Neuronal stem cell (in vitro differentiated cells): Measurements from ENCODE around the gene SPIN1.

ENCODE experiments used
- DNase-seq: peaks from one replicate; pipeline ENCODE4 v3.0.0-alpha.2; 2013; ENCODE audit warnings: low spot score
- H2AFZ ChIP-seq: one replicate; pipeline ENCODE4 v1.6.1; 2013; ENCODE audit warnings: mild to moderate bottlenecking, low read length, inconsistent platforms
- H2AK5ac ChIP-seq: 2 replicates; pipeline ENCODE4 v1.6.1; 2013; ENCODE audit warnings: low read depth, mild to moderate bottlenecking, inconsistent platforms, low read length, moderate library complexity, mixed read lengths
- H2BK120ac ChIP-seq: 2 replicates; pipeline ENCODE4 v1.6.1; 2013; ENCODE audit warnings: low read depth, mild to moderate bottlenecking, inconsistent platforms, low read length, moderate library complexity, mixed read lengths
- H2BK12ac ChIP-seq: one replicate; pipeline ENCODE4 v1.6.1; 2013; ENCODE audit warnings: low read length, inconsistent platforms
- H2BK15ac ChIP-seq: 2 replicates; pipeline ENCODE4 v1.6.1; 2013; ENCODE audit warnings: mild to moderate bottlenecking, low read length, inconsistent platforms, mixed read lengths
- H2BK5ac ChIP-seq: one replicate; pipeline ENCODE4 v1.6.1; 2013; ENCODE audit warnings: inconsistent platforms, mild to moderate bottlenecking, low read length, moderate library complexity
- H3K14ac ChIP-seq: one replicate; pipeline ENCODE4 v1.6.1; 2013; ENCODE audit warnings: low read length, inconsistent platforms
- H3K18ac ChIP-seq: 2 replicates; pipeline ENCODE4 v1.6.1; 2013; ENCODE audit warnings: low read length, inconsistent platforms
- H3K23ac ChIP-seq: 2 replicates; pipeline ENCODE4 v1.6.1; 2013; ENCODE audit warnings: low read depth, mild to moderate bottlenecking, mixed read lengths, low read length, inconsistent platforms; ENCODE audit not compliant: poor library complexity
- H3K27ac ChIP-seq: replicated peaks from 3 replicates; pipeline ENCODE4 v1.5.1; 2013; ENCODE audit warnings: low read length, inconsistent platforms
- H3K27me3 ChIP-seq, 3 experiments: 2 replicates each; pipeline ENCODE4 v1.6.1; 2013; ENCODE audit warnings: low read length in 3 of 3, mild to moderate bottlenecking in 2 of 3, inconsistent platforms in 1 of 3, low read depth in 1 of 3, mixed read lengths in 1 of 3, moderate library complexity in 1 of 3; ENCODE audit not compliant: control insufficient read depth in 3 of 3, insufficient read depth in 3 of 3
- H3K36me3 ChIP-seq, 2 donors: replicated peaks in 1 of 2; 2 replicates each; pipeline ENCODE4 v1.6.1; 2013; ENCODE audit warnings: low read length in 2 of 2; ENCODE audit not compliant: control insufficient read depth in 2 of 2, insufficient read depth in 2 of 2
- H3K4ac ChIP-seq: 2 replicates; pipeline ENCODE4 v1.6.1; 2013; ENCODE audit warnings: inconsistent platforms, mild to moderate bottlenecking, low read length, moderate library complexity
- H3K4me1 ChIP-seq, 2 donors: 1 replicate in 1 of 2; 2 replicates in 1 of 2; pipeline ENCODE4 v1.6.1; 2013; ENCODE audit warnings: low read length in 2 of 2, low read depth in 1 of 2; ENCODE audit not compliant: control insufficient read depth in 2 of 2, insufficient read depth in 1 of 2
- H3K4me2 ChIP-seq: one replicate; pipeline ENCODE4 v1.6.1; 2013; ENCODE audit warnings: mild to moderate bottlenecking, low read length, inconsistent platforms; ENCODE audit not compliant: insufficient read depth, poor library complexity, severe bottlenecking
- H3K4me3 ChIP-seq, 2 donors: 2 replicates each; pipeline ENCODE4 v1.5.1; 2013; ENCODE audit warnings: low read length in 2 of 2, mild to moderate bottlenecking in 2 of 2, inconsistent platforms in 1 of 2, moderate library complexity in 1 of 2
- H3K79me1 ChIP-seq: one replicate; pipeline ENCODE4 v1.6.1; 2013; ENCODE audit warnings: low read depth, mild to moderate bottlenecking, inconsistent platforms, low read length, moderate library complexity
- H3K9ac ChIP-seq: one replicate; pipeline ENCODE4 v1.6.1; 2013; ENCODE audit warnings: mild to moderate bottlenecking, low read depth, low read length, inconsistent platforms; ENCODE audit not compliant: poor library complexity
- H3K9me3 ChIP-seq, 2 donors: replicated peaks in 1 of 2; 2 replicates each; pipeline versions ENCODE3 to v1.6.1; 2013; ENCODE audit warnings: low read length in 2 of 2, mild to moderate bottlenecking in 2 of 2, inconsistent platforms in 1 of 2, low read depth in 1 of 2, mixed read lengths in 1 of 2, moderate library complexity in 1 of 2; ENCODE audit not compliant: control insufficient read depth in 2 of 2, insufficient read depth in 1 of 2
- H4K8ac ChIP-seq: one replicate; pipeline ENCODE4 v1.6.1; 2013; ENCODE audit warnings: low read depth, mild to moderate bottlenecking, inconsistent platforms, low read length, moderate library complexity
- H4K91ac ChIP-seq: one replicate; pipeline ENCODE4 v1.6.1; 2013; ENCODE audit warnings: low read length, low read depth, mild to moderate bottlenecking, inconsistent platforms; ENCODE audit not compliant: poor library complexity
- WGBS, 2 donors: extraction: QIAGEN DNeasy Blood & Tissue Kit; methylation state at CpG; one replicate each; pipeline ENCODE4 v1.1.7; 2013; ENCODE audit warnings: missing lambda C conversion rate in 2 of 2, mixed read lengths in 1 of 2; ENCODE audit not compliant: insufficient read length in 2 of 2, insufficient replicate concordance in 1 of 2; ENCODE audit errors: extremely low coverage in 2 of 2; 5-methylcytosine and 5-hydroxymethylcytosine counted together

SPIN1 gene

DNA sequence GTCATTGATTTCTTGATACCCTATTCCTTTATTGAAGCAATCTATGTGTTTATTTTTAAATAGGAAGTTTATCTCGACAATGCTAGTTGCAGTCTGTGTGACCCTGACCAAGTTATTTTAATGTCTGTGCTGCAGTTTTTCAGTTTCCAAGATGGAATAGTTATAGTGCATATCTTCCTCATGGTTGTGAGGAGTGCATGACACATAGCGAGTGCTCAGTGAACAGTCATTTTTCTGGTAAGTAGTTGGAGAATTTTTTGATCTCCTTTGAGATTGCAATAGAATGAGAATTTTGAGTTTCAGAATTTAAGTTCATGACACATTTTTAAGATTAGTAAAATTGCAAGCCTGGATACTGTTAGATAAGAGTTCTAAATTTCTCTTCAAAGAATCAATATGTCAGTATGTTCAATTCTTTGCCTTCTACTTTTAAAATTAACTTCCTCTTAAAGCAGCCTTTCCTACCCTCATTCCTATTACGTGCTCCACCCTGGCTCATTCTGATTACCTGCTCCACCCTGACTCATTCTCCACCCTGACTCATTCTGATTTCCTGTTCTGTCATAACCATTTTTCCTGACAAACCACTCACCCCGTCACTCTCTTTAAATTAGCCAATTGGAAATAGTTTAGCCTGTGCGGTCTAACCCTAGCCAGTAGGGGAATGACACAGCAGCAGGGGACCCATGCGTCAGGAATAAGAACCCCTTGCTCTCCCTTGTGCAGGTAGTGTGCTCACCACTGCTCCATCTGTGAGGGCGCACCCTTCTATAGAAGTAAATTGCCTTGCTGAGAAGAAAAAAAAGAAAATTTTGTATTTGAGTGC, 30.7 kb downstream of the SPIN1 start:
- WGBS, 2 donors: no CpG with 5 or more reads among the region's 7 CpGs
- Histone ChIP-seq H3K36me3 (peaks cover 7 to 78% of the 10 kb centered on the region in 2 donors), H4K91ac (no peak overlapping the region), H3K79me1 (peaks cover 7% of the 10 kb centered on the region), H2BK120ac (no peak overlapping the region), H3K23ac (no peak overlapping the region), H2BK5ac (no peak overlapping the region), H3K27ac (no peak overlapping the region), H3K4me3 (no peak overlapping the region), H3K4me2 (no peak overlapping the region), H3K14ac (no peak overlapping the region), H3K9me3 (peaks cover 16 to 71% of the 10 kb centered on the region in 2 donors), H3K4ac (no peak overlapping the region), H2AFZ (no peak overlapping the region), H4K8ac (no peak overlapping the region), H3K18ac (no peak overlapping the region), H2BK12ac (no peak overlapping the region), H2AK5ac (no peak overlapping the region), H3K4me1 (no peaks in the 10 kb centered on the region), H3K9ac (no peak overlapping the region), H2BK15ac (no peak overlapping the region), H3K27me3 (no peaks in the 10 kb centered on the region)
- DNase-seq: no peak

DNA sequence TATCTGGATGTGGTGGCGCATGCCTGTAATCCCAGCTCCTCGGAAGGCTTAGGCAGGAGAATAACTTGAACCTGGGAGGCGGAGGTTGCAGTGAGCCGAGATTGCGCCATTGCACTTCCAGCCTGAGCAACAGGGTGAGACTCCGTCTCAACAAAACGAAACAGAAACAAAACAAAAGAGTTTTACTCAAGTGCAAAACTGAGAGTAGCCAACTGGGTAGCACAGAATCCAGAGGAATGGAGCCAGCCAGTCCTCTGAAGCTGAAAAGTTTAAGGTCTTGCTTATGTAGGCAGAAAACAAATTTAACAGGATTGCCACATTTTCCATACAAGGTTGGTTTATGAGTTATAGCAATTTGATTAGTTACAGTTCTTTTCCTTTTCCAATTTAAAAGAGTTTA, 32.0 kb downstream of the SPIN1 start:
- peaks cover 5 to 77% of the 10 kb centered on the region in 2 donors for H3K36me3 ChIP-seq
- H3K18ac ChIP-seq: no peak overlapping the region
- no peak overlapping the region for H4K8ac ChIP-seq
- no peak overlapping the region for H3K4me2 ChIP-seq
- peaks cover 5% of the 10 kb centered on the region for H3K79me1 ChIP-seq
- H3K23ac ChIP-seq: no peak overlapping the region
- H2BK12ac ChIP-seq: no peak overlapping the region
- H2BK120ac ChIP-seq: no peak overlapping the region
- H2AFZ ChIP-seq: no peak overlapping the region
- no peak overlapping the region for H3K4me3 ChIP-seq
- no peak overlapping the region for H2BK15ac ChIP-seq
- peaks cover 0 to 2% of the 10 kb centered on the region in 2 donors for H3K4me1 ChIP-seq
- H3K27me3 ChIP-seq: no peaks in the 10 kb centered on the region
- H3K9ac ChIP-seq: no peak overlapping the region
- DNase-seq: no peak
- H3K27ac ChIP-seq: no peak overlapping the region
- H3K14ac ChIP-seq: no peak overlapping the region
- no peak overlapping the region for H4K91ac ChIP-seq
- H2BK5ac ChIP-seq: no peak overlapping the region
- H3K4ac ChIP-seq: no peak overlapping the region
- no CpG with 5 or more reads among the region's 7 CpGs for WGBS, 2 donors
- no peak overlapping the region for H2AK5ac ChIP-seq
- peaks cover 11 to 64% of the 10 kb centered on the region in 2 donors for H3K9me3 ChIP-seq

DNA sequence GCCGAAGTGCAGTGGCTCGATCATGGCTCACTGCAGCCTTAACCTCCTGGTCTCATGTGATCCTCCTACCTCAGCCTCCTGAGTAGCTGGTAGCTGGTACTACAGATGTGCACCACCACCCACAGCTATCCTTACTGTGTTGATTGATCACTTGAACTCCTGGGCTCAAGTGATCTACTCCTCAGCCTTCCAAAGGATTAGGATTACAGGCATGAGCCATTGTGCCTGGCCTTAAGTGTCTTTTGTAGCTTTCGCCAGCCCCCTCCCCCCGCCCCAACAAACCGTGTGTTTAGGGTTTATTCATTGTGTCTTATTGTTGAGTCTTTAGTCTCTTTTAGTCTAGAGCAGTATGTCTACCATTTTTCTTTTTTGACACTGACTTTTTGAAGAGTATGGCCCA, 33.1 kb downstream of the SPIN1 start:
- Histone ChIP-seq H3K9me3 (peaks cover 11 to 58% of the 10 kb centered on the region in 2 donors), H3K4me3 (no peak overlapping the region), H3K4ac (no peak overlapping the region), H3K4me2 (no peak overlapping the region), H2BK5ac (no peak overlapping the region), H3K79me1 (peaks cover 5% of the 10 kb centered on the region), H2AK5ac (no peak overlapping the region), H4K91ac (no peak overlapping the region), H2BK120ac (no peak overlapping the region), H3K9ac (no peak overlapping the region), H2BK12ac (no peak overlapping the region), H4K8ac (no peak overlapping the region), H3K18ac (no peak overlapping the region), H3K14ac (no peak overlapping the region), H3K27me3 (no peaks in the 10 kb centered on the region), H2AFZ (no peak overlapping the region), H3K27ac (no peak overlapping the region), H3K36me3 (peaks cover 5 to 78% of the 10 kb centered on the region in 2 donors), H2BK15ac (no peak overlapping the region), H3K23ac (no peak overlapping the region), H3K4me1 (peaks cover 0 to 6% of the 10 kb centered on the region in 2 donors)
- no CpG with 5 or more reads among the region's 5 CpGs for WGBS, 2 donors
- DNase-seq: no peak

DNA sequence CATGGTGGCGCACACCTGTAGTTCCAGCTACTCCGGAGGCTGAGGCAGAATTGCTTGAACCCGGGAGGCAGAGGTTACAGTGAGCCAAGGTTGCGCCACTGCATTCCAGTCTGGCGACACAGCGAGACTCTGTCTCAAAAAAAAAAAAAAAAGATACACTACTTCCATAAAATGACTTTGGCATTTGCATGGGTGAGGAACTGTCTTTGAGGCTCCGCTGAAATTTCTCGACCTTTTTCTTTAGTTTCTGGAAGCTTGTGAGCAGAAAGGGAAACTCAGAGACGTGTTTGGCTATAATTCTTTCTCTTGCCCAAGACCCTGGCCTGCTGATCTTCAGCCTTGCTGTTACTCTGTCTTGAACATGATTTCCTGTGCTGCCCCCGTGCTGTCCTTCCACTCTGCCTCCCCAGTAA, 37.3 kb downstream of the SPIN1 start:
- no peak overlapping the region for H4K91ac ChIP-seq
- DNase-seq: no peak
- H2BK5ac ChIP-seq: no peak overlapping the region
- no peak overlapping the region for H3K14ac ChIP-seq
- no peak overlapping the region for H3K4me3 ChIP-seq
- H3K23ac ChIP-seq: no peak overlapping the region
- no peak overlapping the region for H3K4me2 ChIP-seq
- H2BK12ac ChIP-seq: no peak overlapping the region
- no peak overlapping the region for H2BK120ac ChIP-seq
- no peaks in the 10 kb centered on the region for H3K27me3 ChIP-seq
- H3K27ac ChIP-seq: no peak overlapping the region
- H3K79me1 ChIP-seq: peaks cover 2% of the 10 kb centered on the region
- no peak overlapping the region for H2AFZ ChIP-seq
- H2BK15ac ChIP-seq: no peak overlapping the region
- no peak overlapping the region for H2AK5ac ChIP-seq
- H3K4ac ChIP-seq: no peak overlapping the region
- peaks cover 5 to 82% of the 10 kb centered on the region in 2 donors for H3K36me3 ChIP-seq
- H4K8ac ChIP-seq: no peak overlapping the region
- H3K4me1 ChIP-seq: peaks cover 0 to 6% of the 10 kb centered on the region in 2 donors
- H3K9me3 ChIP-seq: peaks cover 3 to 20% of the 10 kb centered on the region in 2 donors
- no CpG with 5 or more reads among the region's 10 CpGs for WGBS, 2 donors
- H3K9ac ChIP-seq: no peak overlapping the region
- H3K18ac ChIP-seq: no peak overlapping the region
